Stimulated activated CD8-positive, alpha-beta memory T cell treated with anti-CD3 and anti-CD28 coated beads, Interleukin-12 subunit alpha, Interleukin-12 subunit beta, amount 100 ng/mL, for 1 hour (primary cell): ENCODE results near the gene TMC6.
"Not testable (repeated sequence)": the region's sequence is repeated elsewhere in the genome, so short reads cannot be mapped to it uniquely, and the experiment has no call there.

ENCODE experiments used
- DNase-seq: peaks from one replicate; pipeline ENCODE4 v3.0.0-alpha.2; 2020; ENCODE audit warnings: low read depth

Gene TMC6

GRCh38 chr17:78111016-78111726 is 17.4 kb downstream of the TMC6 start:
- DNase-seq, result no peak

GRCh38 chr17:78110363-78111015 is 18.1 kb downstream of the TMC6 start:
- no peak for DNase-seq

GRCh38 chr17:78109489-78109761 is 19.1 kb downstream of the TMC6 start:
- no peak for DNase-seq

- DNase-seq, result no peak
Measured at GRCh38 chr17:78108726-78109488, 19.6 kb downstream of the TMC6 start.

- no peak for DNase-seq
Measured at GRCh38 chr17:78107976-78108725, 20.4 kb downstream of the TMC6 start.

GRCh38 chr17:78107457-78107856 is 21.1 kb downstream of the TMC6 start:
- DNase-seq, result no peak

- no peak for DNase-seq
Measured at GRCh38 chr17:78106211-78106610, 22.3 kb downstream of the TMC6 start.

- DNase-seq, result no peak
Measured at GRCh38 chr17:78105551-78105950, 23.0 kb downstream of the TMC6 start.

GRCh38 chr17:78105101-78105500 is 23.5 kb downstream of the TMC6 start:
- no peak for DNase-seq

GRCh38 chr17:78104540-78104941 is 24.0 kb downstream of the TMC6 start:
- DNase-seq, result no peak

GRCh38 chr17:78103311-78103710 is 25.2 kb downstream of the TMC6 start:
- no peak for DNase-seq

- DNase-seq, result no peak
Measured at GRCh38 chr17:78101542-78101941, 27.0 kb downstream of the TMC6 start.

GRCh38 chr17:78101112-78101511 is 27.4 kb downstream of the TMC6 start:
- no peak for DNase-seq

GRCh38 chr17:78096093-78096492 is 32.5 kb downstream of the TMC6 start:
- no peak for DNase-seq

GRCh38 chr17:78095035-78095434 is 33.5 kb downstream of the TMC6 start:
- no peak for DNase-seq

- DNase-seq, result no peak
Measured at GRCh38 chr17:78092794-78093324, 35.7 kb downstream of the TMC6 start.

GRCh38 chr17:78089576-78090281 is 38.8 kb downstream of the TMC6 start:
- DNase-seq, result no peak

- DNase-seq, result no peak
Measured at GRCh38 chr17:78088529-78088928, 40.0 kb downstream of the TMC6 start.

GRCh38 chr17:78086740-78087139 is 41.8 kb downstream of the TMC6 start:
- no peak for DNase-seq

- no peak for DNase-seq
Measured at GRCh38 chr17:78082988-78083387, 45.6 kb downstream of the TMC6 start.

GRCh38 chr17:78082355-78082872 is 46.1 kb downstream of the TMC6 start:
- DNase-seq, result not testable (repeated sequence)
